Fibroblast of gingiva (primary cell): ENCODE measurements around the gene PARP9.
"Not testable (repeated sequence)": the region's sequence is repeated elsewhere in the genome, so short reads cannot be mapped to it uniquely, and the experiment has no call there.

Experiments
- DNase-seq: peaks from one replicate; pipeline ENCODE4 v3.0.0-alpha.2; 2011; ENCODE audit warnings: low read depth

Gene PARP9

GRCh38 chr3:122576174-122576940 is 12.3 kb upstream of the PARP9 start:
- peak; percentile 22 for DNase-seq

DNA sequence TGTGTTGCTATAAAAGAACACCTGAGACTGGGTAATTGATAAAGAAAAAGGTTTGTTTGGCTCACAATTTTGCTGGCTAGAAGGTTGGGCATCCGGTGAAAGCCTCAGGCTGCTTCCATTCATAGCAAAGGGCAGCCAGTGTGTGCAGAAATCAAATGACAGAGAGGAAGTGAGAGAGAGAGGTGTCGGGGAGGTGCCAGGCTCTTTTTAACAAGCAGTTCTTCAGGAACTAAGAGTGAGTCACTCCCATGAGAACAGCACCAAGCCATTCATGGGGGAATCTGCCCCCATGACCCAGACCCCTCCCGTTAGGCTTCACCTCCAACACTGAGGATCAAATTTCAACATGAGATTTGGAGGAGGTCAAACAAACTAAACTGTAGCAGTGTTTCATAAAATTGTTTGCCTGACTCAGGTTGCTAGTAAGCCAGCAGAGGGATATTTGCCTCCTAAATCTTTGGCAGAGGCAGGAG is 8.9 kb upstream of the PARP9 start:
- DNase-seq: peak; percentile 21

DNA sequence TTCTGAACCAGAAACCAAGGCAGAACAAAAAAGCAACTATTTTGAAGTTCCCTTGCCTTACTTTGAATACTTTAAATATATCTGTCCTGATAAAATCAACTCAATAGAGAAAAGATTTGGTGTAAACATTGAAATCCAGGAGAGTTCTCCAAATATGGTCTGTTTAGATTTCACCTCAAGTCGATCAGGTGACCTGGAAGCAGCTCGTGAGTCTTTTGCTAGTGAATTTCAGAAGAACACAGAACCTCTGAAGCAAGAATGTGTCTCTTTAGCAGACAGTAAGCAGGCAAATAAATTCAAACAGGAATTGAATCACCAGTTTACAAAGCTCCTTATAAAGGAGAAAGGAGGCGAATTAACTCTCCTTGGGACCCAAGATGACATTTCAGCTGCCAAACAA is 4.7 kb upstream of the PARP9 start:
- DNase-seq: no peak

DNA sequence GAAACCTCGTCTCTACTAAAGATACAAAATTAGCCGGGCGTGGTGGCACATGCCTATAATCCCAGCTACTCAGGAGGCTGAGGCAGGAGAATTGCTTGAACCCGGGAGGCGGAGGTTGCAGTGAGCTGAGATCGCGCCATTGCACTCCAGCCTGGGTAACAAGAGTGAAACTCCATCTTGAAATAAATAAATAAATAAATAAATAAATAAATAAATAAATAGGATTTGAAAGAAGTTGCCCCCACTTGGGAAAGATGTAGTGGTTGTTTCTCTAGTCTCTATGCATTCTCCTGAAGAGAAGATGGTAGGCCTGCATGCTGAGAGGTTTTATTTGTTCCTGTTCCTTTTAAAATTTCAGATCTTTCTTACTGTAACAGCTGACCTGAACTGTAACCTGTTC is 4.0 kb upstream of the PARP9 start:
- not testable (repeated sequence) for DNase-seq

- DNase-seq: no peak
Observed at GRCh38 chr3:122563717-122564025, 429 bp downstream of the PARP9 start.

DNA sequence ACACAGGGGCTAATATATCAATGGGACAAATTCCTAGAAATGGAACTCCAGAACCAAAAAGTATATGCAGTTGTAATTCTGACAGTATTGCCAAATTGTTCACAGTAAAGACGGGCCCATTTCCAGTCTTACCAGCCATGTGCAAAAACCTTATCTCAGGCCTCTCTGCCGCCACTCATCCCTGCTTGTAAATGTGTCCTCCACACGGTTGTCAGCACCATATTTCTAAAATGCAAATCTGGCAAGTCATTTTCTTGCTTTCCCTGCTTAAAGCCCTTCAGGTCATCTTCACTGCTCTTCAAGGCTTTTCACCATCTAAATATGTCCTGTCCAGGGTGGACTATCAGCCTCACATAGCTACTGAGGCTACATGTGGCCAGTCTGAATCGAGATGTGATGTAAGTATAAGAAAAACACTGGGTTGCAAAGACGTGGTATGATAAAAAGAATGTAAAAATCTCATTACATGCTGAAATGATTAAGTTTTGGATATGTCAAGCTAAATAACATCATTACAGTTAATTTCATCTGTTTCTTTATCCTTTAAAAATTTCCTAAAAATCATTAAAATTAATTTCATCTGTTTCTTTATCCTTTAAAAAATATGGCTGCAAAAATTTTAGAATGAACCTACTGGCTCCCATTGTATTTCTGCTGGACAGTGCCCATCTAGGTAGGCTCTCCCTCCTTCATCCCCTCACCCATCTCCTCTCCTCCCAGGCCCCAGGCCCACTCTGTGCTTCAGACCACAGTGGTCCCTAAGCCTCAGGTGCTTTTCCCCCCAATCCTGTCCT is 980 bp downstream of the PARP9 start:
- DNase-seq: peak; percentile 11

GRCh38 chr3:122560680-122561079 is 3.4 kb downstream of the PARP9 start:
- DNase-seq: peak; percentile 43

GRCh38 chr3:122559906-122560305 is 4.2 kb downstream of the PARP9 start:
- no peak for DNase-seq

- DNase-seq: no peak
Observed at GRCh38 chr3:122558605-122559004, 5.5 kb downstream of the PARP9 start.

DNA sequence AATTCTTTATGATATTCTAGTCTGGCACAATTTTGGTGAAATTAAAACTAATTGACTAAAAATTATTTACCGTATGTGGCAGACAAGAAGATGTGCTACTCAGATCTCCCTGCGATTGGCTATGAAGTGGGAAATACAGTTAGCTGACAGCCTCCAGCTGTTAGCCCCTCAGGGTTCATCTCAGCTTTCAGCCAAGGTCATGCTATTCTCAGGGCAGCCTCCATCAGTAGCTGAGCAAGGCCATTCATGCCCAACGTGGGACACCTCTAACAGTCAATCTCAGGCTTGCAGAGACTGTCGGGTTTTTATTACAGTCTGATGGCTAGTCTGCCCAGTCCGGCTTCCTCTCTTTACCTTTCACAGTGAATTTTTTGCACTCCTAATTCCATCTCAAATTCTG is 6.7 kb downstream of the PARP9 start:
- DNase-seq: no peak

DNA sequence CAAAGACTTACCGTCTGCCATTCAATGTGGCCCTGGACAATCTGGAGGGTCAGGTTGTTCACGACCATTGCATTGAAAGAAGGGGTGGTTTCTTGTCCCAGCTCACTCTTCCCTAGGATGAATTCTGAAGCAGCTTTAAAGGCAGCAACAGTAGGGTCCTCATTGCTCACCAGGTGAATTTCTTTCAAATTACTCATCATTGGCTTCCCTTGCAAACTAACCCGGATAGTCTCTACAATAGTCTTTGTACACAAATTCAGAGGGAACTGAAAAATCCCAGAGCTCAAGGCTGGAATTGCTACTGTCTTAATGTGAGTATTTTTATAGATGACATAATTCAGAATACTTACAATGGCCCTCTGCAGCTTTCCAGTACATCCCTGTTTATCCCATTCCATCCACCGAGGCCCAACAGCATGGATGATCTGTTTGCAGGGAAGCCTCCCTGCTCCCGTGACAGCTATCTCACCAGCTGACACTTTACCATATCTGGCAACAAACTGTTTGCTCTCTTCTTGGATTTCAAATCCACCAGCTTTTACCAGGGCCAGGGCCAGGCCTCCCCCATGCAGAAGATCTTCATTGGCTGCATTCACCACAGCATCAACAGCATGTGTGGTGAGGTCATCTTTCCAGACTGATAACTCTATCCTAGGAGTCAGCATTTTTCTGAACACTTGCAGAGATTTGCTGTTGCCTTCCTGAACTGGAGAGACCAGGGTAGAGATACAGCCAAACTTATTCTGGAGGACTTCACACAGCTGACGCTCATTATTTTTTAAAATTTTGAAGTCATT is 8.6 kb downstream of the PARP9 start:
- DNase-seq: peak; percentile 21

DNA sequence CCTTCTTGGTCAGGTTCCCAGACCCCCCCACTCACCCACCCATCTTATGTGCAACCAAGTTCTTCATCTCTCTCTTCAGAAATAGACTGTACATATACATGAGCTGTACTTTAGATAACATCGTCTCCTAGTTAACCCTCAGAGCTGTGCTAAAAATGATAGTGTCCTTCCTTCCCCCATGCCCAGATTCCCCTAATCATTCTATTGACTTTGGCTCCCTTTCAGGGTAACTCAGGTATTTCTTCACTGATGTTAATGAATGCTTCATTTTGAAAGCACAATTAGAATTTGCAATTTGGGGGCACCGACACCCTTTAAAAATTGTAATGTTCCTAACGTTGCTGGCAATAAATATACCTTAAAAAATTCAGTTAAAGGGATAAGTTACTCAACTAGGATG is 10.9 kb downstream of the PARP9 start:
- DNase-seq: no peak

DNA sequence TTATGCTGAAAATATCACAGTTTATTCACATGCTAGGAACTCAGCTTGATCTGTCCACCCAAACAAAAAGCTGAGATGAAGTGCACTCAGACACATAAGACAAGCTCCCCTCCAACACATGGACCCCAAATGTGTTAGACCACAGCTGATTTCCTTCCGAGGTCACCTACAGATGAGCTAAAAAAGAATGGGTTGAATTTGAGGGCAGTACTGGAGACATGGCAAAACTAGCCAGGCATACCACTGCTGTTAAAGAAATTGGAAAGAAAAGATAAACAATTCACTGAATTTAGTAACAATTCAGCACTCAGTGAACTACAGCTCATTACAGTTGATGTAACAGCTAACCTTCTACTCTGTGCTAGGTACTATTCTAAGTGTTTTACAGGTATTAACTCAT is 15.5 kb downstream of the PARP9 start:
- no peak for DNase-seq

- no peak for DNase-seq
Observed at GRCh38 chr3:122548076-122548475, 16.0 kb downstream of the PARP9 start.

DNA sequence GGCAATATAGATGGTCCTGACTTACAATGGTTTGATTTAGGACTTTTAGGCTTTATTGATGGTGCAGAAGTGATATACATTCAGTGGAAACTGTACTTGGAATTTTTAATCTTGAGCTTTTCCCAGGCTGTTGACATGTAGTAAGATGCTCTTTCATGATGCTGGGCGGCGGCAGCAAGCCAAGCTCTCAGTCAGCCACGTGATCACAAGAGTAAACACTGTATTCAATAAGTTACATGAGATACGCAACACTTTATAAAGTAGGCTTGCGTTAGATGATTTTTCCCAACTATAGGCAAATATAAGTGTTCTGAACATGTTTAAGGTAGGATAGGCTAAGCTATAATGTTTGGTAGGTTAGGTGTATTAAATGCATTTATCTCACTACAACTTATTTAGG is 17.9 kb downstream of the PARP9 start:
- no peak for DNase-seq

DNA sequence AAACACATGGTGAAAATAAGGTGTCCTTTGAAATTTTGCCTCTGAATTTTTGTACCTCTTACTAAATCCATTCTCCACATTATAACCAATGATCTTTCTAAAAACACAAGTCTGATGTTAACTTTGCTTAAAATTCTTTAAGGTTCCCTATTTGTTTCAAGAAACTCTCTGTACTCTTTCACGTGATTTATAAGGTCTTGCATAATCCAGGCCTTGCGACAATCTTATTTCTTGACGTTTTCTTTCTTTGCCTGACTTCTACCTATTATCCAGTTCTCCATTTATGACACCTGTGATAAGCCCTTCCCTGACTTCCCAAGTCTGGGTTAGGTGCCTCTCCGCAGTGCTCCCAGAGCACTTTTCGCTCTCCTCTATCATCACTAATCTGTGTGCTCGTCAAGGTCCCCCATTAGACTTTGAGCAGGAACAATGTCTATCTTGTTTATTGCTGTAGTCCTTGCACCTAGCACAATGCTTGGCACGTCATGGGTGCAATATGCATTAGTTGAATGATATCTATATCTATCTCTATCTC is 25.1 kb downstream of the PARP9 start:
- DNase-seq: no peak

DNA sequence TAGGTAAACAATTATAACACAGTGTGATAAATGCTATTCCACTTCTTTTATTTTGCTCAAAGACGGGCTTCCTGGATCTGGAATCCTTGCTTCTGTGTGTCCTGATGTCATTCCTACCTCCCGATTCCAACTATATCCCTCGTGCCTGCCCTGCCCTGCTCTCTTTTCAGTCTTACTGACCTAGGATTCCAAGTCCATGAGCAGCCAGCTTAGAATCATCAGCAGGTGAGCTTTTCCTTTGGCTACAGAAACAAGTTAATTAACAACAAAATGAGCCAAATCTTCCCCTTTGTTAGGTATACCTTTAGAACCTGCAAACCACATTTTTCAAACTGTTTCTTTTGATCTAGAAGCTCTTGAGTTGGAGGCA is 27.5 kb downstream of the PARP9 start:
- DNase-seq: no peak

DNA sequence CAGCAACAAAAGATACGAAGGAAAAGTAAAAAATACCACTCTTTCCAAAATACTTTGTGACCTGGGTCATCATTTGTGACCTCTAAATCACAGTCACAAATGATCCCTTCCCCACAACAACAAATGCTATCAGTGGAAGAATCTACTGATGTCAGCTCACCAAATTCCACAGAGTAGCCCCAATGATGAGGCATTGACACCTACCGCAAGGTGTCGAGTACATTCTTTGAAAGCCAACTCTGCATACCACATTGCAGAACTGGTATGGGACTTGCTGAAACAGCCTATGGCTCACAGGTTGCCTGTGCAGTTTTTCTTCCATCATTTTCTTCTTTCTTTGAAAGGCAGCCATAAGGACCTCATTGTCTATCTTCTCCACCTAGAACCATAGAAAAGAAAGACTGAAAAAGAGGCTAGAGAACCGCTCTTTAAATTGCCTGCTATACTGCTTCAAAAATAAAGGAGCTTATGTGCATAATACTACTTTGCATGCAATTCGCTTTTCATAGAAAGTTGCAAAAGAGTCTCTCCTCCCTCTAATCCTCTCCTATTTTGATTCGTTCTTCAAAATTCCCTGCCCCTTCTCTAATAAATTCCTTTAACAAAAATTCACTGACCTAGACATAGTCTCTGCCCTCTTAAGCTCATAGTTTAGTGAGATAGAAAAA is 28.0 kb downstream of the PARP9 start:
- no peak for DNase-seq

DNA sequence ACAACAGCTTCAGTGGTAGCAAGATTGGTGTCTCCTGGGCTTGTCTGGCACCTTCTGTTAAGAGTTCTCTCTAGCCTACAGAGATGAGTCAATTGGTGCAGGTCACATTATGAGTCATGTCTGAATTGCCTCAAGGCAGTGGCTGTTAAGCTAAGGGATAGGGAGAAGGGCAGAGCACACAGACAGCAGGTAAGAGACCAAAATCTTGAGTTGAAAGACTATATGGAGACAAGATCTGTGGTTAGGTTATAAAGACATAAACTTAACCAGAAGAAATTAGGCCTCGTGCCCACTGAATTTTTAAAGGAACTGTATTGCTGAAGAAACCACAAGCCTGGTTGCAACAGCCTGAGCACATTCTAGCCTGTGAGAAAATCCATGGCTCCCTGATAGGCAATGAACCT is 30.2 kb downstream of the PARP9 start:
- DNase-seq: peak; percentile 59

DNA sequence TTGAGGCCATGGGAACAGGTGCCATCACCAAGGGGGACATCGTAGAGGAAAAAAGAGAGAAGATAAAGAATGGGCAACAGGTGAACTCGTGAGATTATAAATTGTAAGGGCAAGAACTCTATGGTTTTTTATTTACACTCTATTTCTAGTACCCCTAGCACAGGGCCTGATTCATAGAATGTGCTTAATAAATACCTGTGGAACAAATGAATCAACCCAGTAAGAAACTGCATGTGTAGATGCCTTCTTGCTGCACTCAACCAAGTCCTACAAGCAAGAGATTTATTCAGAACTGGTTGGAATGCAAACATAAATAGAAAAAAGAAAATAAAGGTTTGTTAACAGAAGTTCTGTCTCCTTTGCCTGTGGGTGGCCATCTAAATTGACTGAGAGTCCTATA is 30.6 kb downstream of the PARP9 start:
- DNase-seq: no peak

- DNase-seq: no peak
Observed at GRCh38 chr3:122530164-122530563, 33.9 kb downstream of the PARP9 start.

DNA sequence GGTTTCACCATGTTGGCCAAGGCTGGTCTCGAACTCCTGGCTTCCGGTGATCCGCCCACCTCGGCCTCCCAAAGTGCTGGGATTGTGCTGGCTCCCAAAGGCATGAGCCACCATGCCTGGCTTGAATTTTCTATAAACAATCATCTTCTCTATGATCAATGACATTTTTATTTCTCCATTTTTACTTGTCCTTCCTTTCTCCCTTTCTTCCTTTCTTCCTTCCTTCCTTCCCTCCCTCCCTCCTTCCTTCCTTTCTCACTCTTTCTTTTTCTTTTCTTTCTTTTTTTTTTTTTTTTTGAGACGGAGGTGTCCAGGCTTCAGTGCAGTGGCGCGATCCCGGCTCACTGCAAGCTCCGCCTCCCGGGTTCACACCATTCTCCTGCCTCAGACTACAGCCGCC is 40.8 kb downstream of the PARP9 start:
- no peak for DNase-seq
